ENCODE data around the gene HIBADH.
"Not testable (repeated sequence)": the region's sequence is repeated elsewhere in the genome, so short reads cannot be mapped to it uniquely, and the experiment has no call there.

Gene HIBADH

GRCh38 chr7:27678617-27679260, 16.1 kb upstream of the HIBADH start:
- no peak for DNase-seq (ENCODE audit: low spot score)

GRCh38 chr7:27677912-27678612, 15.4 kb upstream of the HIBADH start:
- DNase-seq (ENCODE audit: low spot score) = no peak

- not testable (repeated sequence) for DNase-seq (ENCODE audit: low spot score)
Observed at GRCh38 chr7:27674126-27674525, 11.4 kb upstream of the HIBADH start.

GRCh38 chr7:27671675-27672074, 9.0 kb upstream of the HIBADH start:
- no peak for DNase-seq (ENCODE audit: low spot score)

GRCh38 chr7:27670676-27671075, 8.0 kb upstream of the HIBADH start:
- DNase-seq (ENCODE audit: low spot score) = no peak

- no peak for DNase-seq (ENCODE audit: low spot score)
Observed at GRCh38 chr7:27670177-27670576, 7.5 kb upstream of the HIBADH start.

GRCh38 chr7:27665531-27665930, 2.8 kb upstream of the HIBADH start:
- DNase-seq (ENCODE audit: low spot score) = no peak

GRCh38 chr7:27663989-27664331, 1.3 kb upstream of the HIBADH start:
- no peak for DNase-seq (ENCODE audit: low spot score)

- DNase-seq (ENCODE audit: low spot score) = peak; percentile 22
Observed at GRCh38 chr7:27661811-27662489, 733 bp downstream of the HIBADH start.

GRCh38 chr7:27656724-27657123, 6.0 kb downstream of the HIBADH start:
- no peak for DNase-seq (ENCODE audit: low spot score)

- no peak for DNase-seq (ENCODE audit: low spot score)
Observed at GRCh38 chr7:27655184-27655583, 7.5 kb downstream of the HIBADH start.

- DNase-seq (ENCODE audit: low spot score) = no peak
Observed at GRCh38 chr7:27652518-27652917, 10.2 kb downstream of the HIBADH start.

GRCh38 chr7:27651702-27652101, 11.0 kb downstream of the HIBADH start:
- DNase-seq (ENCODE audit: low spot score) = no peak

GRCh38 chr7:27650283-27650682, 12.4 kb downstream of the HIBADH start:
- no peak for DNase-seq (ENCODE audit: low spot score)

GRCh38 chr7:27647489-27647888, 15.2 kb downstream of the HIBADH start:
- DNase-seq (ENCODE audit: low spot score) = no peak

GRCh38 chr7:27647046-27647445, 15.6 kb downstream of the HIBADH start:
- no peak for DNase-seq (ENCODE audit: low spot score)

- DNase-seq (ENCODE audit: low spot score) = no peak
Observed at GRCh38 chr7:27642271-27642670, 20.4 kb downstream of the HIBADH start.

GRCh38 chr7:27641581-27642230, 21.0 kb downstream of the HIBADH start:
- no peak for DNase-seq (ENCODE audit: low spot score)

GRCh38 chr7:27640884-27641574, 21.7 kb downstream of the HIBADH start:
- DNase-seq (ENCODE audit: low spot score) = no peak

- DNase-seq (ENCODE audit: low spot score) = no peak
Observed at GRCh38 chr7:27639851-27640250, 22.8 kb downstream of the HIBADH start.

GRCh38 chr7:27639048-27639447, 23.6 kb downstream of the HIBADH start:
- not testable (repeated sequence) for DNase-seq (ENCODE audit: low spot score)

- no peak for DNase-seq (ENCODE audit: low spot score)
Observed at GRCh38 chr7:27636326-27637006, 26.2 kb downstream of the HIBADH start.

Data from cerebellar cortex (tissue), 1 donor.